C1 segment of cervical spinal cord (tissue), 14 donors: ENCODE results near the gene P2RY1.

Source experiments
- DNase-seq, 14 donors: peaks; one replicate each; lab custom pipeline; 2025; lab: John Stamatoyannopoulos, UW

P2RY1 gene

GRCh38 chr3:152834776-152835600 is at the start of gene P2RY1:
Gene P2RY1 (plus strand): TSS chr3:152835131. CDS start chr3:152835783, 652 bp downstream.
- DNase-seq, result peak in 10 of 14 donors; percentile 27 to 74 (median 45)

GRCh38 chr3:152786977-152787681 is 47.8 kb upstream of the P2RY1 start:
- DNase-seq, result no peak

GRCh38 chr3:152790651-152791387 is 44.1 kb upstream of the P2RY1 start:
- no peak for DNase-seq

- no peak for DNase-seq
Measured at GRCh38 chr3:152793969-152794368, 41.0 kb upstream of the P2RY1 start.

- DNase-seq, result no peak
Measured at GRCh38 chr3:152797751-152798432, 37.0 kb upstream of the P2RY1 start.

- no peak for DNase-seq
Measured at GRCh38 chr3:152811974-152812760, 22.8 kb upstream of the P2RY1 start.

GRCh38 chr3:152817400-152817799 is 17.5 kb upstream of the P2RY1 start:
- DNase-seq, result no peak

- DNase-seq, result no peak
Measured at GRCh38 chr3:152818027-152818426, 16.9 kb upstream of the P2RY1 start.

GRCh38 chr3:152823173-152823572 is 11.8 kb upstream of the P2RY1 start:
- no peak for DNase-seq

GRCh38 chr3:152823781-152824180 is 11.2 kb upstream of the P2RY1 start:
- no peak for DNase-seq

- no peak for DNase-seq
Measured at GRCh38 chr3:152825566-152825965, 9.4 kb upstream of the P2RY1 start.

GRCh38 chr3:152826476-152826875 is 8.5 kb upstream of the P2RY1 start:
- no peak for DNase-seq

GRCh38 chr3:152827313-152827712 is 7.6 kb upstream of the P2RY1 start:
- DNase-seq, result no peak

GRCh38 chr3:152828075-152828840 is 6.7 kb upstream of the P2RY1 start:
- DNase-seq, result no peak

- DNase-seq, result no peak
Measured at GRCh38 chr3:152830245-152830644, 4.7 kb upstream of the P2RY1 start.

GRCh38 chr3:152832046-152832445 is 2.9 kb upstream of the P2RY1 start:
- DNase-seq, result no peak

- DNase-seq, result no peak
Measured at GRCh38 chr3:152833089-152833488, 1.8 kb upstream of the P2RY1 start.

GRCh38 chr3:152834191-152834775 is 648 bp upstream of the P2RY1 start:
- peak in 1 of 14 donors; percentile 71 for DNase-seq

GRCh38 chr3:152835601-152836102 is 721 bp downstream of the P2RY1 start:
- DNase-seq, result peak in 4 of 14 donors; percentile 29 to 58 (median 46)
